HG02763 (cell line): Measurements from ENCODE around the gene ADGRA1.

ENCODE experiments used
- ATAC-seq: cut with Tn5 transposase; IDR thresholded peaks from one replicate; pipeline ENCODE4 v1.9.1; 2021; ENCODE audit warnings: mild to moderate bottlenecking, moderate library complexity; ENCODE audit not compliant: unreplicated experiment

Gene ADGRA1

GRCh38 chr10:133091316-133091715 is 3.6 kb downstream of the ADGRA1 start:
- no peak for ATAC-seq

GRCh38 chr10:133093291-133093690 is 5.6 kb downstream of the ADGRA1 start:
- no peak for ATAC-seq

- no peak for ATAC-seq
Observed at GRCh38 chr10:133094286-133094685, 6.6 kb downstream of the ADGRA1 start.

DNA sequence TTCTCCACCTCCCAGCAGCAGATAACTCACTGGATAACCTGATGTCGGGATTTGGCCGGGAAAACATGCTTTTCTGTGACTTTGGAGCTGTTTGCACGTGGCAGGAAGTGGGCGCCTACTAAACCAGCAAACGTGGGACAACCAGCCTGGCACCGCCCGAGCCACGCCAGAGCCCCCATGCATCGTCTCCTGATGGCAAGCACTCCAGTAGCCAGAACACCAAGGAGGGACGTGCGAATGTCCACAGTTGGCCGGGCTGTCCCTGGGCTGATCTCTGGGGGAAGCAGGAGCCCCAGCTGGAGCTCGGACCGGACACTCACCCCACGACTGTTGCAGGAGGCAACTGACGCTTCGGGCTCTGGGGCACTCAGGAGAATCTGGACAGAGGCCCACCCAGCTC is 7.1 kb downstream of the ADGRA1 start:
- no peak for ATAC-seq

DNA sequence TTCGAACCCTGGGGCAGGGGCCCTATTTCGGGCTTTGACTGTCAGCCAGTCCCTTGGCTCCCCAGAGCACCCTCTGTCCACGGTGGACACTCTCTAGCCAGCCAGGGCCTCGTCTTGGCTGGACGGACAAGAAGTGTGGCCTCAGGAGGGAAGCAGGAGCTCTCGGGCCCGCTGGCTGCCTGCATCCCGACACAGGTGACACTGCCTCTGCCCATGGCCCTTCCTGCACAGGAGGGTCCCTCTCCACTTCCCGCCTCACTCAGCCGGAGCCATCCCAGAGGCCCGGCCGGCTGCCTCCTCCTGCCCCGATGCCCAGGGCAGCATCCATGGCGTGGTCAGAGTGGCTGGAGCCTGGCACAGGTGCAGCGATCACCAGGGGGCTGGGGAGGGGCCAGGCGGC is 7.9 kb downstream of the ADGRA1 start:
- no peak for ATAC-seq

- ATAC-seq = no peak
Observed at GRCh38 chr10:133096616-133097269, 9.0 kb downstream of the ADGRA1 start.

DNA sequence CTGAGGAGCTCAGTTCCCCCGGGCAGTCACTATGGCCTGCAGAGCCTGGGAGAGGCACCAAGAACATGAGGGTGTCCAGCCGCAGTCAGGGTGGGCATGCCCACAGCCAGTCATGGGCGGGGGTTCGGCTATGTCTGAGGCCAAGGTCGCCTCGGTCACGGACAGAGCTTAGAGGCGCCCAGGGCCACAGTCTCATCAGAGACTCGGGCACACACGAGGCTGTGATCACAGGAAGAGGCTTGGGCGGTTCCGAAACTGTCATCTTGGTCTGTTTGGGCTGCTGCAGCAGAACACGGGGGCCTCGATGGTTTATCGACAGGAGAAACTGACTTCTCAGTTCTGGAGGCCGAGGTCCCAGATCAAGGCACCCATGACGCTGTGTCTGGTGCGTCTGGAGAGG is 9.7 kb downstream of the ADGRA1 start:
- no peak for ATAC-seq

DNA sequence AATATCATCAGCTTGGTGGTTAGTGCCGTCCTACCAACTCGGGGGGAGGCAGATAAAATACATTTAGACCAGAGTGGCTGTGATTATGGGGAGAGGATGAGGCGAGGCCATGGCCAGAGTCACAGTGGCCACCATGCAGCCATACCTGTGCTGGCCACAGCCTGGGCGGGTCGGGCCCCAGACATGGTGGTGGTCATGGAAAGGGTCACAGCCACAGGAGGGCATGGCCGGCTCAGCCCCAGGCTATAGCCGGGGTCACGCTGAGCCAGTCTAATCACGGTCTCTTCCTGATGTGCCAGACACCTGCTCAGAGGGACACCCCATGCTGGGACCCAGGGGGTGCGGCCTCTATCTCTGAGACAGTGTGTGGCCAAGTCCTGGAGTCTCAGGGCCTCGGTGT is 10.2 kb downstream of the ADGRA1 start:
- no peak for ATAC-seq

DNA sequence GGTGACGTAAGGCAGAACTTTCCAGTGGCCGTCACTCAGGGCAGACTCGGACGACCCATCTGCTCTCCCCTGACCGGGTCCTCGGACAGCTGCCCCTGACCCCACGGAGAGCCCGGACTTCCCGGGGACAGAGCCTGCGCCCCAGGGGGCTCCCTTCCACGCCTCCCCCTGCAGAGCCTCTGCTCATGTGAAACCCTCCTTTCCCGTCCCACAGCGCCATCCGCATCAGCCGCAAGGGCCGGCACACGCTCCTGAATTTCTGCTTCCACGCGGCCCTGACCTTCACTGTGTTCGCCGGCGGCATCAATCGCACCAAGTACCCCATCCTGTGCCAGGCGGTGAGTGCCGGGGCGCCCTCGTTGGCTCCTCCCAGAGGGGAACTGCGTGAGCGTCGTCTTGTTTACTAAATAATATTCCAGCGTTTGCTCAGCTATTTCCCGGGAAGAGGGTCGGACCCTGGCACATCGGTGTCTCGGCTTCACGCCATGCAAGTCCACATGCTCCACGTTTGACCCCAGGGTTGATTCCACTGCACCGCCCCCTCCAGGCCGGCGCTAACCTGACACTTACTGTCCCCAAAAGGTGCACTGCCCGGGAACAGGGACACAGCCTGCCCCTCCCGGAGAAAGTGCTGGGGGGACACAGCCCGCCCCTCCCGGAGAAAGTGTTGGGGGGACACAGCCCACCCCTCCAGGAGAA is 10.9 kb downstream of the ADGRA1 start:
- ATAC-seq = no peak

DNA sequence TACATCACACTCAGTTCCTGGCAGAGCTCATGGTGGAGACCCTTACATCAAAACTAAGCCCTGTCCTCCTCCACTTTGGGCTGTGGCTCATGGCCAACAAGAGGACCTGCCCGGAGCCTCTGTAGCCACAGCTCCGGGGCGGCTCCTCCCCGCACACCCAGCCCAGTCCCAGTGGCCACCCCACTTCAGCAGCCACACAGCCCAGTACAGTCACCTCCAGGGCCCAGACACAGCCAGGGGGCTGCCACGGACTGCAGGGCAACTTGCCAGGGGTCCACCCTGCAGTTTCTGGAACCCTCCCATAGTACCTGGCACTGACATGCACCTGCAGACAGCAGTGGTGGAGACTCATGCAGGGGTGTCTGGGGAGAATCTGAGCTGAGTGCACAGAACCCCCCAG is 11.8 kb downstream of the ADGRA1 start:
- no peak for ATAC-seq

DNA sequence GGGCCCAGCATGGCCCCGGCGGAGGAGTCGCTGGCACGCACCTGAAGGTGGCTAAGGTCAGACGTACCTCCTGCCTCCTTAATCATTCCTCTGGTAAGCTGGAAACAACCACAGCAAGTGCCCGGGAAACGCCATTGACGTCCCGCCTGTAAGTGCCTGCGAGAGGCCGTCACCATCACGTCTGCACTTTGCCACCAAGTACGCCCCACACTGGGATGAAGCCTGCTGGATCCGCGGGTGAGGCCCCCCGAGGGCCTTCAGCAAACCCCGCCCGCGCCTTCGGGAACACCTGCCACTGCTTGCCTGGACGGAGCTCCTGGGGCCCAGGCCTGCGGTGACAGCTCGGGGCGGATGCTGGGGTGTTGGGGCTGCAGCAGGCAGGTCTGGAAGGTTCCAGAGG is 12.5 kb downstream of the ADGRA1 start:
- no peak for ATAC-seq

DNA sequence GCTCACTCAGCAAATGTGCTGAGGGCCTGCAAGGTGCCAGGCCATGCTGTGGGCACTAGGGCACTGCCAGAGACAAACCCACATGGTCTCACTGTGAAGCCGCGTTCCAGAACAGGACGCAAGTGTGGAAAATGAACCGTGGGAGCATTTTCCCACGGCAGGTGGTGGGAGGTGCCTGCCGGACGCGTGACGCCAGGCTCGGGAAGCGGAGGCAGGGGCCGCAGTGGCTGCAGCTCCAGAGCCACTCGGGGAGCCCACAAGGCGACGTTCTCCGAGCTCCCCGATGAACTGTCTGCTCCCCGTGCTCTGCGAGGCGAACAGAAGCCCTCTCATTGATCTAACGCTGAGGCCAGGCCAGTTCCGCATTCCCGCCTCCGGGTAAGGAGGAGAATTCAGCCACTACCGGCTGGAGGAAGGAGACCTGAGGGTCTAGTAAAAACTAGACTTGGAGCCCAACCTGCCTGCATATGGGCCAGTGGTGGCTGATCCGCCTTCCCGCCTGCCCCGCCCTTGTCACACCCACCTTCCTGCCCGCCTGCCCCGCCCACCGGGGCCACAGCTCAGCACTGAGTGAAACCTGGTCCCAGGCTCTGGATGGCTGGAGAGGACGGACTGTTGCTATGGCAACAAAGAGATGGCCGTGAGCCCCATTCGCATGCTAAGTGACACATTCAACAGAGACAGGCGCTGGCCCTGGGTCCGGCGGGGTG is 13.1 kb downstream of the ADGRA1 start:
- no peak for ATAC-seq

- no peak for ATAC-seq
Observed at GRCh38 chr10:133101416-133101810, 13.7 kb downstream of the ADGRA1 start.

- no peak for ATAC-seq
Observed at GRCh38 chr10:133102415-133103095, 14.8 kb downstream of the ADGRA1 start.

- ATAC-seq = no peak
Observed at GRCh38 chr10:133103311-133103910, 15.7 kb downstream of the ADGRA1 start.

DNA sequence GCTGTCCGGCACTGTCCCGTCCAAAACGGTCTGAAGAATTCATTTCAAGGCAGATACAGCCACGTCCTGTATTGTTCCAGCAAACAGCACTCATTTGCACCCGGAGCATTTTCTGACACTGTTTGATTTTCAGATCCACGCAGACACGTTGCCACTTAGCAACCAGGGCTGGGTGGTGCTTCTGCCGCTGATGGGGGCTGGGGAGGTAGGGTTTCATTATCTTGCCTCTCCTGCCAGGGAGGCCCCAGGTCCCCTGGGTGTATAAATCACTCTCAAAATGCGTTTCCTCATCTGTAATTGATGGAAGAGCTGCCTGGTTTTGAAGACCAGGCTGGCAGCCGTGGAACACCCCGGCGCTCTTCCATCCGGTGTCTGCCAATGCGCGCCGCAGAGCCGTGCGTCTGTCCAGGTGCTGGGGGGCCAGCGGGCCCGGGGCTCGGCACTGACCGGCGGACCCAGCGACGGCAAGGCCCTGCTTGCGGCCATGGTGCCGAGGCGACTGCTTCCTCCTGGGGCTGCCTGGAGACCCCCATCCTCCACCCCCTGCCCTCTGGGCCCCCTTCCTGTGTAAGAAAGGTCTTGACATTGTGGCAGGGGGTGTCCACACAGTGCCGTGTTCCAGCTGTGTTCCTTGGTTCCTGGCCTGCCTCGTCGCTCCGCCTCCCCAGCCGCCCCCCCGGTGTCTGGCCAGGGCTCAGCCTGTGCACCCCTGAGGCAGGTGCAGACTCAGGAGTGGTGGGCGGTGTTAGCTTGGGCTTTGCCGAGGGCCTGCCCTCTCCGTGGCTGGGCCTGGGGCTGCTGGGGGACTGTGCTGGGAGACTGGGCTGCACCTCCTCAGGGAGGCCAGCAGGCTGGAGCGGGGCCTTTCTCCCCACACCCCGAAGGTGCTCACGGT is 16.6 kb downstream of the ADGRA1 start:
- ATAC-seq = no peak

GRCh38 chr10:133104963-133105640 is 17.4 kb downstream of the ADGRA1 start:
- no peak for ATAC-seq

- ATAC-seq = no peak
Observed at GRCh38 chr10:133105686-133106390, 18.1 kb downstream of the ADGRA1 start.

- no peak for ATAC-seq
Observed at GRCh38 chr10:133106516-133106915, 18.8 kb downstream of the ADGRA1 start.
